Measurements from ENCODE around the gene NHSL2. TPM values are rescaled to one million over a fixed set of nuclear protein-coding genes. Genes with fewer than 3 reads are reported as not detected.

NHSL2 gene
- total and polyA plus RNA-seq, 8 donors: 7.0 to 15.3 (median 9.5) TPM

DNA sequence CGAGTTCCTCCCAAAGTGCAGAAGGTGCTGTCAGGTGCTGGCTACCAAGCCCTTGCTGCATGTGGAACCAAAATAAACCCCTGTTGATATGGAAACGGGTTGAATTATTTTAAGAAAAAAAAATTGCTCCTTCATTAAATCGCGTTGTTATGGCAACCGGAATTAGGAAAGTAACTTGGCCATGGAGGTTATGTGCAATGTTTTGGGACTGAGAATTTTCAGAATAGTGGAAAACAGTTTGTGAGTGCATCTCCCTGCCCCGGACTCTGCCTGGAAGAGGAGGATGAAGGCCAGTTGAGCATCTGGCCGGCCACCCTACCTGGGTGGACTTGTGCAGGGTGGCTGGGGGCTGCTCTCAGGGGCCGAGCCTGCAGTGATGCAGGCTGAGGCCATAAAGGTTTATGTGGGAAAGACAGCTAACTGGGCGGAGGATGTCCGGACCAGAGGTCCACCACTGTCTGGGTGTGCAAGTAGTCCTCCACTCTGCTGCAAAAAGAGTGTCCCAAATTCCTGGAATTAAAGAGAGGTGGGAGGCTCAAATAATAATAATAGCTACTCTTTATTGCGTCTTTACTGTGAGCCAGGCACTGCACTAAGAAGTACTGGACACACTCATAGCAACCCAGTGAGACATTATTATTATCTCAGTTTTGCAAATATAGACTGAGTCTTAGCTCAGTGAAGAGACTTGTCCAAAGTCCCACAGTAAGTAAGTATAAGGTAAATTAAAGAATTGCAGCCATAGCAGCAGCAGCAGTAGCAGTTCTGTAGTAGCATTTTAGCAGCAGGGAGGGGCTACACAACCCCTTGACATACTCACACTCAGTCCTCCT, 200.4 kb downstream of the NHSL2 start:
- TF ChIP-seq, protein P1, sequence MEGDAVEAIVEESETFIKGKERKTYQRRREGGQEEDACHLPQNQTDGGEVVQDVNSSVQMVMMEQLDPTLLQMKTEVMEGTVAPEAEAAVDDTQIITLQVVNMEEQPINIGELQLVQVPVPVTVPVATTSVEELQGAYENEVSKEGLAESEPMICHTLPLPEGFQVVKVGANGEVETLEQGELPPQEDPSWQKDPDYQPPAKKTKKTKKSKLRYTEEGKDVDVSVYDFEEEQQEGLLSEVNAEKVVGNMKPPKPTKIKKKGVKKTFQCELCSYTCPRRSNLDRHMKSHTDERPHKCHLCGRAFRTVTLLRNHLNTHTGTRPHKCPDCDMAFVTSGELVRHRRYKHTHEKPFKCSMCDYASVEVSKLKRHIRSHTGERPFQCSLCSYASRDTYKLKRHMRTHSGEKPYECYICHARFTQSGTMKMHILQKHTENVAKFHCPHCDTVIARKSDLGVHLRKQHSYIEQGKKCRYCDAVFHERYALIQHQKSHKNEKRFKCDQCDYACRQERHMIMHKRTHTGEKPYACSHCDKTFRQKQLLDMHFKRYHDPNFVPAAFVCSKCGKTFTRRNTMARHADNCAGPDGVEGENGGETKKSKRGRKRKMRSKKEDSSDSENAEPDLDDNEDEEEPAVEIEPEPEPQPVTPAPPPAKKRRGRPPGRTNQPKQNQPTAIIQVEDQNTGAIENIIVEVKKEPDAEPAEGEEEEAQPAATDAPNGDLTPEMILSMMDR (IDR thresholded peaks at IDR 0.05): no peak

DNA sequence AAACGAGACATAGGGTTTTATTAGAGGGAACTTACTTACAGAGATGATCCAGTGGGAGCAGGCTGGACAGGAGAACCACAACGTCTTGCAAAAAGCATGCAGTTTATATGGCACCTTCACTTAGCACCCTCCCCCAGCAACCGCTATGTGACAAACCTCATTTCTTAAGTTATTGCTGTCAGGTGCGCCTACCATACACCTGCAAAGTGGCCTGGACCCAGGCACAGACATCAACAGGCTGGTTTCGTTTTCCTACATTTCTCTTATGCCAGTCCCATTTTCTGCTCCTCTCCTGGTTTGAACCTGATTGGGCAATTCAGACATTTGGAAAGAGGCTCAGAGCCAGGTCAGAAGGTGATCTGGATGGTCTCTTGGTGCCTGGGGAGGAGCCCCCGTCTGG, 202.8 kb downstream of the NHSL2 start:
- Histone ChIP-seq H3K27me3 (no peaks in the 10 kb centered on the region), H3K9me3 (no peaks in the 10 kb centered on the region), H3K27ac (no peak overlapping the region), H3K4me3 (no peak overlapping the region), H3K4me1 (peaks cover 0 to 3% of the 10 kb centered on the region in 2 donors), H3K36me3 (no peaks in the 10 kb centered on the region)
- intact Hi-C loops (cut with DNase I): no loop called here
- DNase-seq: no peak
- no peak for ATAC-seq
- TF ChIP-seq, protein P1 (IDR thresholded peaks at IDR 0.05): no peak

More for the DNA sequence above, 200.4 kb downstream of the NHSL2 start:
- H3K4me1 ChIP-seq: peaks cover 0 to 9% of the 10 kb centered on the region in 2 donors
- no peak overlapping the region for H3K27ac ChIP-seq
- no peak overlapping the region for H3K4me3 ChIP-seq
- H3K9me3 ChIP-seq: no peaks in the 10 kb centered on the region
- ATAC-seq: no peak
- H3K36me3 ChIP-seq: no peaks in the 10 kb centered on the region
- H3K27me3 ChIP-seq: no peaks in the 10 kb centered on the region
- intact Hi-C loops (cut with DNase I): no loop called here
- DNase-seq: no peak

DNA sequence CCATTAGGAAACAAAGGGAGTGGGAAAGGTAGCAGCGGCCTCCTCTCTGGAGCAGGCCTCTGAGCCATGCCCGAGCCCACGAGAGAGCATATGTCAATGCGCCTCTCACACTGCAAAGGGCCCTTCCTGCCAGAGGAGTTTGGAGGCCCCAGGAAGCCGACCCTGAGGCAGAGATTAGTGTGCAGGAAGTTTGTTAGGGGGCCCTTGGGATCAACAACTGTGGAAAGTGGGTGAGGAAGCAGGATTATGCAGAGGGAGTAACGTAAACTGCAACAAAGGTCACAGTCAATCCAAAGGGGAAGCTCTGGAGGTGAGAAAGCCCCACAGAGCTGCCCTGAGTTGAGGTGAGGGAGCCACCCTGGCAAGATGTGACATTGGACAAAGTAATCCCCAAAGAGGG, 203.7 kb downstream of the NHSL2 start:
- Histone ChIP-seq H3K27me3 (no peaks in the 10 kb centered on the region), H3K4me3 (no peak overlapping the region), H3K27ac (peak overlapping the region in 1 of 2 donors; percentile 23), H3K4me1 (no peaks in the 10 kb centered on the region), H3K9me3 (no peaks in the 10 kb centered on the region), H3K36me3 (no peaks in the 10 kb centered on the region)
- DNase-seq: no peak
- intact Hi-C loops (cut with DNase I): no loop called here
- no peak for ATAC-seq
- TF ChIP-seq, protein P1 (IDR thresholded peaks at IDR 0.05): no peak

DNA sequence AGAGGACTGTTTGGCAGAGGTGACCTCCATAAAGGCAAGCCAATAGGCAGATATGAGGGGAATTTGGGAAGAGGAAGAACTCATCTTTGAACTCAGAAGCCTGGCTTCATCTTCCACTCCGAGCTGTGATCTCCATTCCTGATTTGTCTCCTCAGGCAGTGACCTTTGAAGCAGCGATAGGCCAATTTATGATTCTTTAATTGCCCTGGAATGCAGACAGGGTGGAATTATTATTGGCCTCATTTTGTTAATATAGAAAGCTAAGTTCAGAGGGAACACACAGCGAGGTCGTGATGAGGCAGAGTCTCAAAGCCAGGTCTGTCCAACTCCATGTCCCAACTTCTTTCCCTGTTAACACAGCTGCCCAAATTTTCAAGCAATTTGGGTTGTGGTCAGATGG, 204.2 kb downstream of the NHSL2 start:
- no peaks in the 10 kb centered on the region for H3K36me3 ChIP-seq
- intact Hi-C loops (cut with DNase I): no loop called here
- no peaks in the 10 kb centered on the region for H3K4me1 ChIP-seq
- TF ChIP-seq, protein P1 (IDR thresholded peaks at IDR 0.05): no peak
- peak overlapping the region in 1 of 2 donors; percentile 23 for H3K27ac ChIP-seq
- no peak overlapping the region for H3K4me3 ChIP-seq
- no peak for DNase-seq
- no peak for ATAC-seq
- no peaks in the 10 kb centered on the region for H3K27me3 ChIP-seq
- no peaks in the 10 kb centered on the region for H3K9me3 ChIP-seq

DNA sequence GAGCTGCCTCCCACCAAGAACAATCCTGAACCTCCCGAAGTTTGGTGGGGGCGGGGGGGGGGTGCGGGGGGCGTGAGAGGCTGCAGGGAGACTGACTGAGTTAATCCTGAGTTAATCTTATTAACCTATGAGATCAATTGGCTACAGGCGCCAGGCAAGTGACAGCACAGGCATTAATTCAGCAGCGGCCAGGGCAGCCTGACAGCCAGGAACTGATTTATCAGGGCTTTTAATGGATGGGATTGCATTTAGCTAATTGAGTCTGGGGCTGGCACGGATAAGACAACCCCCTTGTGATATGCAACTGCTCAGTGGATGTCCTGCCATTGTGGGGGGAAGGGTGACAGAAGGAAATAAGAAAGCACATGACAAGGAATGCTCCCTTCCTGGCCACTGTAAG, 204.7 kb downstream of the NHSL2 start:
- DNase-seq: no peak
- peaks cover 0 to 3% of the 10 kb centered on the region in 2 donors for H3K4me1 ChIP-seq
- intact Hi-C loops (cut with DNase I): no loop called here
- TF ChIP-seq, protein P1 (IDR thresholded peaks at IDR 0.05): no peak
- H3K27ac ChIP-seq: no peak overlapping the region
- H3K4me3 ChIP-seq: no peak overlapping the region
- no peak for ATAC-seq
- H3K27me3 ChIP-seq: no peaks in the 10 kb centered on the region
- no peaks in the 10 kb centered on the region for H3K9me3 ChIP-seq
- H3K36me3 ChIP-seq: no peaks in the 10 kb centered on the region

Measured in left lung (tissue), 10 donors.